Suprapubic skin (tissue), 4 donors: ENCODE measurements around the gene SH3BP5.

ENCODE experiments used
- CTCF ChIP-seq, 2 donors: fragments of 200-600 bp in 1 of 2; fragments of 450-650 bp in 1 of 2; sonication (generic) in 1 of 2; IDR thresholded peaks; one replicate each; pipeline ENCODE4 v1.5.1; 2016 to 2019; ENCODE audit warnings: antibody characterized with exemption in 2 of 2, mild to moderate bottlenecking in 1 of 2, moderate library complexity in 1 of 2
- EP300 ChIP-seq: sonication (generic); formaldehyde crosslinking; IDR thresholded peaks from one replicate; pipeline ENCODE4 v1.6.1; 2017; ENCODE audit warnings: antibody characterized with exemption
- POLR2A ChIP-seq, 2 donors: fragments of 450-650 bp; IDR thresholded peaks; one replicate each; pipeline ENCODE4 v1.6.1; 2017; ENCODE audit warnings: antibody characterized with exemption in 2 of 2, mild to moderate bottlenecking in 2 of 2, moderate library complexity in 2 of 2
- POLR2AphosphoS5 ChIP-seq, 3 donors: sonication (generic); formaldehyde crosslinking; IDR thresholded peaks; one replicate each; pipeline ENCODE4 v1.6.1; 2017; ENCODE audit warnings: antibody characterized with exemption in 3 of 3

- TF ChIP-seq POLR2AphosphoS5 (IDR thresholded peaks at IDR 0.05) (no peak), POLR2A (IDR thresholded peaks at IDR 0.05) (no peak), CTCF (IDR thresholded peaks at IDR 0.05) (no peak), EP300 (no peak)
Observed at GRCh38 chr3:15220661-15221060, 111.7 kb downstream of the SH3BP5 start.
